ENCODE data around the gene AEN.

Gene AEN

GRCh38 chr15:88649753-88650551 is 28.8 kb downstream of the AEN start:
- no peak overlapping the region for H3K4me3 ChIP-seq (replicated peaks; ENCODE audit: low read depth, low read length)
- no peak for TF ChIP-seq CTCF (IDR thresholded peaks at IDR 0.05; ENCODE audit: low read length, missing control alignments)
- no peak for DNase-seq (ENCODE audit: low read depth)

GRCh38 chr15:88650556-88650955 is 29.4 kb downstream of the AEN start:
- no peak for TF ChIP-seq CTCF (IDR thresholded peaks at IDR 0.05; ENCODE audit: low read length, missing control alignments)
- no peak overlapping the region for H3K4me3 ChIP-seq (replicated peaks; ENCODE audit: low read depth, low read length)
- DNase-seq (ENCODE audit: low read depth), result no peak

- no peak for DNase-seq (ENCODE audit: low read depth)
- no peak overlapping the region for H3K4me3 ChIP-seq (replicated peaks; ENCODE audit: low read depth, low read length)
- no peak for TF ChIP-seq CTCF (IDR thresholded peaks at IDR 0.05; ENCODE audit: low read length, missing control alignments)
Measured at GRCh38 chr15:88651136-88651732, 30.1 kb downstream of the AEN start.

- no peak for DNase-seq (ENCODE audit: low read depth)
- H3K4me3 ChIP-seq (replicated peaks; ENCODE audit: low read depth, low read length), result no peak overlapping the region
- TF ChIP-seq CTCF (IDR thresholded peaks at IDR 0.05; ENCODE audit: low read length, missing control alignments), result no peak
Measured at GRCh38 chr15:88651971-88652370, 30.8 kb downstream of the AEN start.

GRCh38 chr15:88652456-88653199 is 31.5 kb downstream of the AEN start:
- DNase-seq (ENCODE audit: low read depth), result no peak
- H3K4me3 ChIP-seq (replicated peaks; ENCODE audit: low read depth, low read length), result no peak overlapping the region
- TF ChIP-seq CTCF (IDR thresholded peaks at IDR 0.05; ENCODE audit: low read length, missing control alignments), result no peak

- DNase-seq (ENCODE audit: low read depth), result no peak
- no peak overlapping the region for H3K4me3 ChIP-seq (replicated peaks; ENCODE audit: low read depth, low read length)
- no peak for TF ChIP-seq CTCF (IDR thresholded peaks at IDR 0.05; ENCODE audit: low read length, missing control alignments)
Measured at GRCh38 chr15:88653200-88654064, 32.3 kb downstream of the AEN start.
